Limb (tissue), 2 donors: ENCODE results near the gene RNF121.

Experiments used
- DNase-seq, 2 donors: peaks; one replicate each; pipeline ENCODE4 v3.0.0-alpha.2; 2016; ENCODE audit errors: extremely low spot score in 2 of 2

The RNF121 gene

DNA sequence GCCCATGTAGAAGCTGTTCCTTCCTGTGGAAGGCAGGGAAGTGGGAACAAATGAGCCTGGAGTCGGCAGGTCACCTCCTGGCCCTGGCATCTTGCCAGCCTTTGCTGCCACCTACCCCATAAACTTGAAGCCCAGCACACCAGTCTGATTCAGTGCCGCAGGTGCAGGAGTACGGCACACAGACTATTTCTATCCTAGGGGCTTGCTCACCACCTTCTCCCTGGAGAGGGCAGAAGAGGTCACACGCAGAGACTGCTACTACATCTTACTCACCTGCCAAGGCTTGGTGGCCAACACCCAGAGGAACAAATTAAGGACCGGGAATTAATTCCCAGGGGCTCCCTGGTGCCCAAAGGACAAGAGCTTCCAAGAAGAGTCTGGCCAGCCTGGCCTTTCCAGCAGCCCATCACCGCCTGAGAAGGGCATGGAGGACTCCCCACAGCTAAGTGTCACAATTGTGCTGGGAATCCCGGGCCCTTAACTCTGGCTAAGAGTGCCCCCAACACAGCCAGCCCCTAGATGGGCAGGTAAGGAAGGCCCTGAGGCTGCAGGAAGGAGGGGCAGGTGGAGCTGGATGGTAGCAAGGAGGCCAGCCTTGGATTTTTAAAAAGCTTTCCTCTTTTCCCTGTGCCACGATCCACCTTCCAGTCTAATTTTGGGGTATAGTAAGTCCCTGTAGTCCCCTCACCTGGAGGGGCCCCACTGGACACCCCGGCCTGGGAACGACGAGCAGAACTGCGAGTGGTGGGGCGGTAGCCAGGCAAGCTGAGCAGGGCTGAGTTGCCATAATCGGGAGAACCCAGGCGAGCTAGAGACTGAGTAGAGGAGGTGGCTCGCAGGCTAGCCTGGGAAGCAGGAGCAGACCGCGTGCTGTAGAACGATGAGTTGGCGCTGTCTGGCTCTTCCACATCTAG, 76.8 kb downstream of the RNF121 start:
- DNase-seq: no peak

GRCh38 chr11:72006309-72007088, 77.7 kb downstream of the RNF121 start:
- no peak for DNase-seq

- no peak for DNase-seq
Measured at GRCh38 chr11:72007089-72007476, 78.2 kb downstream of the RNF121 start.

GRCh38 chr11:72007587-72007986, 78.7 kb downstream of the RNF121 start:
- no peak for DNase-seq

- no peak for DNase-seq
Measured at GRCh38 chr11:72008728-72009127, 79.9 kb downstream of the RNF121 start.

DNA sequence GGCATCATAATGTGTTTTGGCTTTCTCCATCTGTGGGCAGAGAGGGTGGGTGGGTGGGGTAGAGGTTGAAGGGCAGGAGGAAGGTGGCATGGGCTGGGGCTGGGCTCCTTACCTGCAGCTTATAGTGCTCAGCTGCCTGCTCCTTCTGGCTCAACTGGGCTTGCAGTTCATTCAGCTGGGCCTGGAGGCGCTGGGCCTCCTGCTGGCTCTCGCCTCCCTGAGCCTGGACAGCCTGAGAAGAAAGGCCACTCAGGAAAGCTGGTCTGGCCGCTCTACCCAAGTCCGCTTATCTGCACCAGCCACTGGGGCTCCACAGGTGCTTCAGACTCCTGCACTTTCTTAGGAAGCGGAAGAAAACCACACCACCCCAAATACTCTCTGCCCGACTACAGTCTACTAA, 80.3 kb downstream of the RNF121 start:
- DNase-seq: no peak

DNA sequence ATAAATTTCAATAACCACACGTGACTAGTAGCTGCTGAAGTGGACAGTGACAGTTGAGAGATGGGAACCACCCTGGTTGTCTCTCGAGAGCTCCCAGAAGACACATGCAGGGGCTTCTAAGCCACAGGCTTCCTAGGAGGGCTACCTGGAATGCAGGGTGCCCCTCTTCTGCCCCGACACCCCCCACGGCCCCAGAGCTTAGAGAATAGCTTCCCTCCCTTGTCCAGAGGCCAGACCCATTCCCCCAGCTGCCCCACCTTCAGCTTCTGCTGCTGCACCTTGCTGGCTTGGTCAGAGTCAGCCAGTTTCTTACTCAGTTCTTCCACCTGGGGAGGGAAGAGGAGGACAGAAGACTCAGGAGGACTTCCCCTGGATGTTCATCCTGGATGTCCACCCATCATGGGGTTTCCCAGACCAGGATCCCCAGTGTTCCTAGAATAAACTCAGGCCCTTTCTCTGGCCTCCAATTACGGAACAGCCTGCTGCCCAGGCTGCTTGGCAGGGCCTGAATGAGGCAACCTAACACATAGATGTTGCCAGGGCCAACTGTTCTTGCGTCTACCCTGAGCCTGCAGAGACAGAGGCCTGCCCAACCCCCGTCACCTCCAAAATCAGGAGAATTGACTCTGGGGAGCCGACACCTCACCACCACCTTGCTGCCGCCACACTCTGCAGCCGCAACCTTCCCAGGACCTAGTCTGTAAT, 81.8 kb downstream of the RNF121 start:
- DNase-seq: no peak

- no peak for DNase-seq
Measured at GRCh38 chr11:72012091-72012630, 83.3 kb downstream of the RNF121 start.

DNA sequence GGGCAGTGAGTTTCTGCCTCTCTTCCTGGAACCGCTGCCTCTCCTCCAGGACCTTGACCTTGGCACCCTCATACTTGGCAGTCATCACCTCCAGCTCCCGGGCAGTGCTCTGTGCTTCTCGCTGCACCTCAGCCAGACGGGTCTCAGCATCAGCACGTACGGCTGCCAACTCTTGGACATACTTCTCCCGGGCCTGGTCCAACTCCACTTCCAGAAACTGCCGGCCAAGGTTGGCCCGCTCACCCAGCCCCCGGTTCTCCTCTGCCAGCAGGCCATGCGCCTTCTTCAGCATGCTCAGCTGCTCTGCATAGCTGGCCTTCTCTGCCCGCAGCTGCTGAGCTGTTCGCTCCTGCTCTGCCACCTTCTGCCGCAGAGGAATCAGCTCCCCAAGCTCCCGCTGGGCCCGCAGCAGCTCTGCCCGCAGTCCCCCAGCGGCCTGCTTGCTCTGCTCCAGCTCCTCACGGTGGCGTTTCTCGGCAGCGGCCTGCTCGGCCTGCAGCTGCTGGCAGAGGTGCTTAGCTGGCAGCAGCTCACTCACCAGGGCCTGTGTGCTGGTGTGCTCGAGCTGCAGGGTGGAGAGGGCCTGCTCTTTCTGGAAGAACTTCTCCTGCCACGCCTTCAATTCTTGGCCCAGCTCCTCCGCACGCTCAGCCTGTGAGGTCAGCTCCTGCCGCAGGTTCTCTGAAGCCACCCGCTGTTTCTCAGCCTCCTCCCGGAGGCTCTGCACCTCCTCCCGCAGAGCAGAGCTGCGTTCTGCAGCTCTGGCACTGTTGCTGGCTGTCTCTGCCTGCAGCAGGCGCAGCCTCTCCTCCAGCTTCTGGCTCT, 84.3 kb downstream of the RNF121 start:
- no peak for DNase-seq

DNA sequence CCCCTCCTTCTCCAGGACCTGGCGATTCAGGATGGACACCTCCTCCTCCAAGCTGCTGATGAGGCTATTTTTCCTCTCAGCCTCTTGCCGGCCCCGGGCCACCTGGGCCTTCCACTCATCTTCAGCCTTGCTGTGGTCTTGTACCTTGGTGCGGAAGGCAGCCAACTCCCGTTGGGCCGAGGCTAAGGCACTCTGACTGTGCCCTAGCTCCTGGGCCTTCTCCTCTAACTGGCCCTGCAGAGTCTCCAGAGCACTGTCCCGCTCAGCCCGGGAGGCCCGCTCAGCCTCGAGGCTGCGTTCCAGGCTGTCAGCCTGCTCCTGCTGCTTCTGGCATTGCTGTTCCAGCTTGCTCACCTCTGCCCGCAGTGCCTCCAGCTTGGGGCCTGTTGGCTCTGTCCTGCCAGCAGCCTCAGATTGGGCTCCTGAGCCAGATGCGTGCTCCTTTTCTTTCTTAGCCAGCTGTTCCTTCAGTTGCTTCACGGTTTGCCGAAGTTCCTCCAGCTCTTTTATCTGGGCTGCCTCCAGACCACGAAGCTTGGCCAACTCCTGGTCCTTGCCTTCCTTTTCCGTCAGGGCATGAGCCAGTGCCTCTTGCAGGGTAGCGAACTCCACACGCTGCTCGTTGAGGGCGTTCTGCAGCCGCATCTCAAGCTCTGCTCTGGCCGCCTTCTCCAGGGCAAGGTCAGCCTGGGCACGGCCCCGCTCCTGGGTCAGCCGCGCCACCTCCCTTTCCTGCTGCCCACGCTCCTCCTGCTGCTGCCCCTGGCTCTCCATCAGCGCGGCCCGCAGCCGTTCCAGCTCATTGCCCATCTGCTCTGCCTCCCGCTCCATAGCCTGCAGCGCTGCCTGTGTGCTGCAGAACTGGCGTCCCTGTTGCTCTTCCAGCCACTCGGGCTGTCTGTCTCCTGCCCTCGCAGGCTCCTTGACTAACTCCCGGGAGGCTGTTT, 85.2 kb downstream of the RNF121 start:
- DNase-seq: no peak

GRCh38 chr11:72014761-72015320, 86.0 kb downstream of the RNF121 start:
- no peak for DNase-seq

DNA sequence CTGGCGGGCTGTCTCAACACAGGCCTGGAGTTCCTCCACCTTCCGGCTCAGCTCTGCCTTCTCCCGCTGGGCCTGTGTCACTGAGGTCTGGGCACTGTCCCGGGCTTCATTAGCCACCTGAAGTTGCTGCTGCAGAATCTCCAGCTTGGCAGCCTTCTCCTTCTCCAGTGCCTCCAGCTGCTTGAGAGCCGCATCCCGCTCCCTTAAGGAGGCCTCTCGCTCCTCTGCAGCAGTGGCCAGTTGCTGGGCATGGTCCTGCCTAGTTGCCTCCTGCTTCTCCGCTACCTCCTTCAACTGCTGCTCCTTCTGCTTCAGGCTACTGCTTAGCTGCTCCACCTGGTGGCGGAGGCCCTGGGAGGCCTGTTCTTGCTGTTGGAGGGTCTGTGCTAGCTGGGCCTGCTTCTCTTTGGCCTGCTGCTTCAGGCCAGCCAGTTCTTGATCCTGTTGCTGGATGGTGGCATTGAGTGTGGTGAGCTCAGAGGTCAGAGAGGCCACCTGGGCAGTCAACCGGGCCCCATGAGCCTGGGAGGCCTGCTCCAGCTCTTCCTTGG, 86.7 kb downstream of the RNF121 start:
- DNase-seq: no peak

DNA sequence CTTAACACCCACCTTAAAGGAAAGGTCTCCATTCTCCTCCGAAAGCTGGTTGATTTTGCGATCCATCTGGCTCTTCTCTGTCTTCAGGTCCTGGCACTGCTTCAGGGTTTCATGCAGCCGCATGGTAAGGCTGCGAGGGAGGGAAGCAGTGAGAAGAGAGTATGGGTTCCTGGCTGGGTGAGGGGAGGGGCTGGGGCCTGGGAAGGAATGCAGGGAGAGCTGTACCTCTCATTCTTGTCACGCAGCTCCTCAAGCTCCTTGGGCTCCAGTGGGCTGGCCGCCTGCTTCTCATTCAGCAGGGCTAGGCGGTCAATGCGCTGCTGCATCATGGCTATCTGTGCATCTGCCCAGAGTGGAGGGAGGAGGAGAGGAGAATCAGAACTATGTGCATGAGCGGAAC, 89.3 kb downstream of the RNF121 start:
- no peak for DNase-seq

GRCh38 chr11:72023335-72023734, 94.5 kb downstream of the RNF121 start:
- DNase-seq: no peak

- no peak for DNase-seq
Measured at GRCh38 chr11:72024069-72024754, 95.4 kb downstream of the RNF121 start.

DNA sequence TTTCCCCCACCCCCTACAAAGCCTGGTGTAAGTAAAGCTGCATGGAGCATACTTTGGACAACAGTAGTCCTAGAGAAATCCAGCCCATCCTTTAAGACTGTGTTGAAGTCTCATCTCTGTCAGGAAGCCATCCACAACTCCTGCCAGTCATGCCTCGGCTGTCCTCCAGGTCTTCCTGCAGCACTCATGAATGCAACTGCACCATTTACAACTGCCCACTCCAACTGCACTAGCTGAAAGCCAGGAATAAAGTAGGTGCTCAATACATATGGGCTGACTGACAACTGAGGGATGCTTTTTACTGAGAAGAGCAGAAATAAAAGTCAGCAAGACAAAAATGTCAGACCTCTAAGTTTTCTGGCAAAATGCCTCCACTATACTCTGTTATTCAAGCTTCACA, 97.2 kb downstream of the RNF121 start:
- no peak for DNase-seq

DNA sequence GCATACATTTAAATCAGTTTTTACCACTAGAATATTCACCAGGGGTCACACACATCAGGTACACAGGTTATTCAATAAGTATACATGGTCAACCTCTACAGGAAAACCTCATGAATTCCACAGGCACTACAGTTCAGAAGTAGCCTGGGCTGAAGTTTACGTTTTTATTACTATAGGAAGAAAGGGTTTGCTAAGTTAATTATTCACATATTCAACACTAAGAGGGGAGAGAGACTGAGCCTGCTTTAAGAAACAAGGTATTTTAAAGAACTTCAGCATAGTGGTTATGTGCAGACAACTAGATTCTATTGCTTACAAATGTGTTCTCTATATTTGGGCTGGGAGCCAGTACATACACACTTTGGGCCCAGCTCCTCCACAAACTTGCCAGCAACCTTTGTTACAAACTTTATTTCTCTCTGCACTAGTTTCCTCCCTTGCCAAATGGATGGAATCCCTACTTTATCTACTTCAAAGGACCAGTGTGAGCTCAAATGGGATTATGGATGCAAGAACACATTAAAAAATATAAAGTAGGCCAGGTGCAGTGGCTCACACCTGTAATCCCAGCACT, 101.7 kb downstream of the RNF121 start:
- DNase-seq: no peak

DNA sequence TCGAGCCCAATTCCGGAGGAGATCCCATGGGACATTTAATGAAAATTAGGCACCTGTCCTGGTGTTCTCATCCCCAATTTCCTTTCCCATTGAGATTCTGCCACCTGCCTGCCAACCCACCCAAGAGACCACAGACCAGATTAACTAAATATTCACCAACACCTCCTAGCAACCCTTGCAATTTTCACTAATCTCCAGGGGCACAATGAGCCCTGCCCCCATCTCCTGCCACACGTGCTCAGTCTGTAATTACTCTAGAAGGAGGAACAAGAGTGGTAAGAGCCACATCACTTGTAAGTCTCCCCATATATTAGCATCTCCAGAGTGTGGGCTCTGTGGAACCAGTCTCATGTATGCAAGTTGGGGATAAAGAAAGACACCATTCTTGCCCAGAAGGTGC, 107.8 kb downstream of the RNF121 start:
- no peak for DNase-seq
